ENCODE measurements around the gene GABRG3.

GABRG3 gene

DNA sequence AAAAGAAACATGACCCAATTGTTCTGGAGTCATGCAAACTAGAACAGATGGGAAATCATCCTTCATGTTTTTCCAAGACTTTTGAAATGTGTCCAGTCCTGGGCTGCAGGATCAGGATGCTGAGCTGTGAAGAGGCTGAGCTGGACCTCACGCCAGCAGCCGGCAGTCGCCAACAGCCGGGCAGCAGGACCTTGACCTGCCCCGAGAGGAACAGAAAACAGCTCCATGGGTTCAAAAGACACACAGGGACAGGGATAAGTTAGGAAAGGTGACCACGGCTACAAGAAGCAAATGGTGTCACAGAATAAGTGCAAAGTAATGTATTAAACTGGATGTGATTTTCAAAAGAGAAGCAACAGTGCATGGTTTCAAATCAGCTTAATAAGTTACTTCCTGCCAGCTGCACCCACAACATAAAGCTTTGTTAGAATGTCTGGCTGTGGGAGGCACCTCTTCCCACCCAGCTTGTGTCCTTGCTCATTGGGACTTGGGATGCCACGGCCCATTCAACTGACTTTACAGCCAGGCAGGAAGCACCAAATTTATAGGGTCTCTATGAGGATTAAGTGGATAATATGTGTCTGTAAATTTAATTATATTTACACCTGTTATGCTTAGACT is 266.4 kb downstream of the GABRG3 start:
- H3K4me3 ChIP-seq (ENCODE audit: low read depth, low read length) = no peak overlapping the region

DNA sequence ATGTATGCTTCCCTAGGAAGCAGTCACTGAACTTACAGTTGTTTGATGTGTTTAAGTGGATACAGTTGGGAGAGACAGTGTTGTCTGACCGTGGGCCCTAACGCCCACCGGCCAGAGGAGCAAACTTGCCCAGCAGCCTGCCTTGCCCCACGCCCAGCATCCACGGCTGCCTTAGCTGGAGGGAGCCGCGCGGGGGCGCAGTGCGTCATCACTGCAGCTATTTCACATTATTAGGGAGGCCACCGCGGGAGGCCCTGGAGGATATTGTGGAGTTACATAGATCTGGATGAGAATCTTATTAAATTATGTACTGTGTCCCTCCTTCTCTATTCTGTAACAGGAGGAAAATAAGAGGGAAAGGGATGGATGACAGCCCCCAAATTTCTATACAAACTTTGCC is 267.2 kb downstream of the GABRG3 start:
- H3K4me3 ChIP-seq (ENCODE audit: low read depth, low read length) = no peak overlapping the region

DNA sequence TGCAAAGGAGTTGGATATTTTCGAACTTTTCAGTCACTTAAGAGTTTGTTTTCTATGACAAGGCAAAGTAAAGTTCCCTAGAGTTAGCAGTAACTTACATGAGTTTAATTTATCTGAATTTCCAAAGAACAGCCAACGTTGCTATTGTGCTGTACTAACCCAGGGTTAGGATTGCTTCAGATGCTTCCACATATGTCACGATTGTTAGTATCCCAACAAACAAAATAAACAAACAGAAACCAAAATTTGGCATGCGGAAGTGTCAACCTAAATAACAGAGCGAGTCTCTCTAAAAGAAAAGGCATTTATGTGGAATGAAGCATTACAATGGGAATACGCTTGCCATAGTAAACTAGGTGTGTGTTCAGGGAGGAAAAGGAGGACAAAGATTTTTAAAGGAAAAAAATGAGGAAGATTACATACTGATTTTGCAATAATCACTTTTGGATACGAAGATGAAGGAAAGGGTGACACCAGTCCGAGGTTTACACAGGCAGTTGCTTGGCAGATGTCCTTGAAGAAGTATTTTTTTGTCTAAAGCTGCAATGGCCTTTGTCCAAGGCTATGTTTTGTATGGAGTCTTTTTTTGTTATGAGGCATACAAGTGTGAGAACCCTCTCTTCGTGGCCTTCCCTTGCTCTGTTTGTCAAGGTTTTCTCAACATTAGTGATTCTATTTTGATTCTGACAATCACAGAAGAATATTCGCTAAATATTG is 267.9 kb downstream of the GABRG3 start:
- H3K4me3 ChIP-seq (ENCODE audit: low read depth, low read length) = no peak overlapping the region

DNA sequence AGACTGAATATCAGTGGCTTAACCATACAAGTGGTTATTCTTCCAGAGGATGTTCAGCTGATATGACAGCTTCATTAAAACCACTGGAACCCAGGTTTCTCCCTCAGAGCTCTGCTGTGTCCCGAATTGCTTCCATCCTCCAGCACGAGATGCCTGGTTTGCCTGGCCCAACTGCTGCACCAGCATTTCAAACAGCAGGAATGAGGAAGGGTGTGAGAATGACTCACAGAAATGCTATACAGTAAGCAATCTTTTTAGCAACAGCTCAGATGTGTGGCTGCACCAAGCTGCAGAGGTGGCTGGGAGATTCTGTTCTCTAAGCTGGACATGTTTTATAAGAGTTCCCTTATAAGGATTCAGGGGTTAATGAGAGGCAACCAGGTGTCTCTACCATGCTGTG is 271.0 kb downstream of the GABRG3 start:
- no peak overlapping the region for H3K4me3 ChIP-seq (ENCODE audit: low read depth, low read length)

DNA sequence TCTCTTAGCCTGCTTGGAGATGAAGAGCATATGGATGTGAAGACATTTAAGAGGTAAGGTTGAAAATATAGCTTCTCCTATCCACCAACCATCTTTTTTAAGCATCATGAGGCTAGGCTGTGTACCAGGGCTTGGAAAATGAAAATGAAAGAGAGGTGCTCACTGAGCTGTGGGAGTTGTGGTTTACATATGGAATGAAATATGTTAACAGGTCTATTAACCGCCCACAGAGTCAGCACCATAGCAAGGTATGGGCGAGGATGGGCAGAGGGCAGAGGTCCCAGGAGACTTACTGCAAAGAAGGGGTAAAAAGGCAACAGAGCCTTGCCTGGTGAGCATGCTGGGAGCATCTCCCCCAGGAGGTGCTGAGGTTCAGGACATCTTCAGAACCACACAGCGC is 273.1 kb downstream of the GABRG3 start:
- no peak overlapping the region for H3K4me3 ChIP-seq (ENCODE audit: low read depth, low read length)

DNA sequence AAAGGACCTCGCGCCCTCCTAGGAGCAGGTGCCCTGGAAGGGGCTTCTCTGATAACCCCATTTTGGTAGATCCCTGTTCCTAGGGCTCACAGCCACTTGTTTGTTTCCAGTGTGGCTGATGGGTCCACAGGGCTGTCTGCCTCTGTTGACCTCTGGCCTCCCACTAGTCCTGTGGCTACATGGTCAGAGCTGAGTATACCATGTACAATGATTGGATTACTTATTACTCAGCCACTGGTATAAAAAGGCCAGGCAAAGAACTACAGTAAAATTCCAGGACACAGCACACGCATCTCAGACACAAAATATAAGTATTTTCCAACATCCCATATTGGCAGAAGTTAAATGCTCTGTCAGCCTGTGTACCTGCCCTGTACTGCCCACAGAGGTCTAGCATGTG is 277.3 kb downstream of the GABRG3 start:
- H3K4me3 ChIP-seq (ENCODE audit: low read depth, low read length) = no peak overlapping the region

DNA sequence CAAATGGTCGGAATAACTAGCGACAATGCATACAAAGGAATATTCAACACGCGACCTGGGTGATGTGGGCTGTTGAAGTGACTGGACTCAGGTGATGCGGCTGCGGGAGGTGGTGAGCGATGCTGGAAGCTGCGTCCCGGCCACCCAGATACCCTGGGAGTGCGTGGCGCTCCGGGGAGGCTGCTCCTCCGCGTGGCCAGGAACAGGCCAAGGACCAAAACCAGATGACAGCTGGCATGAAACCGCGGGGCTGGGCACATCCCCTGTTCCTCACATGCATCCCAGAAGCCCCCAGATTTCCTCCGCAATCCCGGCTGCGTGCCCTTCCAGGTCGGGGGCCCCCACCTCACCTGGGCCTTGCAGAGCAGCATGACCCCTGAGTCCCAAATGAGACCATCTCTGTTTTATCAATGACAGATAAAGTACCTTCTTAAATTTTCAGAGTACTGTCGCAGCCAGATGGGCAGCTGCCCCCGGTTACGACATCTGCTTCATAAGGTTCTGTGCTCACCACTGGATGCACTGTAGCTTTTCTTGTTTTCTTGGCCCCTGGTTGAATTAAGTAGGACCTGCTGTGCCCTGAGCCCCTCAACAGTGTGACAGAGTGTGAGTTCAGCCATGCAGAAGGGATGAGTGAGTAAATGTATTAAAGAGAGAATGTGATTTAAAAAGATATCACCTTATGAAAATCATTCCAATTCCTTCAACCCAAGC is 278.2 kb downstream of the GABRG3 start:
- no peak overlapping the region for H3K4me3 ChIP-seq (ENCODE audit: low read depth, low read length)

DNA sequence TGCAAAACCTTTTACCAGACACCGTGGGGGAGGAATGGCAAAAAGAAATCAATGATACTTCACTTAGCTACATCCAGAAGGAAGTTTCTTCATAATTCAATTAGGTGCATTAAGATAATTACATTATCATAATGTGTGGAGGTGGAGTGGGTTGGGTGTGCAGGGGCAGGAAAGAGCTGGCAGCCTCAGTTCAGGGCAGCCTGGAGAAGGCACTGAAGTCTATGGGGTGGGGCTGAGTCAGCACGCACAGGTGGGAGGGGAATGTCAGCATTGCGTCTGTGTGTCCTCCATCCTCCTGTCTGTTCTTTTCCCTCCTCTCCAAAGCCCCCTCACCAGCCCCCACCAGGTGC is 278.8 kb downstream of the GABRG3 start:
- no peak overlapping the region for H3K4me3 ChIP-seq (ENCODE audit: low read depth, low read length)

DNA sequence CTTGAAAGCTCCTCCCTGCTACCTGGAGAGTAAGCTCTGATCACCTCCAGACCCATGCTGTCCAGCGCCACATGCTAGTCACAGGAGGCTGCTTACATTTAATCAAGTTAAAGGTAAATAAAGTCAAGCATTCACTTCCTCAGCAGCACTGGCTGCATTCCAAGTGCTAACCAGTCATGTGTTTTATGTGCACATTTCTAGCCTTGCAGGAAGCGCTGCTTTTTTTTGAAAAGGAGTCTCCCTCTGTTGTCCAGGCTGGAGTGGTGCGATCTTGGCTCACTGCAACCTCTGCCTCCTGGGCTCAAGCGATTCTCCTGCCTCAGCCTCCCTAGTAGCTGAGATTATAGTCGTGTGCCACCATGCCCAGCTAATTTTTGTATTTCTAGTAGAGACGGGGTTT is 279.2 kb downstream of the GABRG3 start:
- H3K4me3 ChIP-seq (ENCODE audit: low read depth, low read length) = no peak overlapping the region

DNA sequence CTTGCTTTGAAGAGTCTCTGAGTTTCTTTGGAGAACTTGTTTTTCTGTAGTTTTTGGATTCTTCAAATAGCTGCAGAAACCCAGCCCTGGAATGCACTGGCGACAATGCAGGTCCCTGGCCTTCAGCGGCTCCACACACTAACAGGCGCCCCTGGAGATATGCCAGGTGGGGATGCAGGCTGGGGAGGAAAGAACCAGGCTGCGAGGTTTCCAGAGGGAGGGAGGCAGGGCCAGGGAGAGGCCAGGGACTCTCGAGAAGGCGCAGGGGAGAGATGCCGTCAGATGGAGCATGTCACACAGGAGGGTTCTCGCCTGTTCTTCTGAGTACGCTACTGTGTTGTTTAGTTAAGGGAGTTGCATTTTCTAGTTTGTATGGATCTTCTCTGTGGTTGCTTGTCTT is 283.1 kb downstream of the GABRG3 start:
- H3K4me3 ChIP-seq (ENCODE audit: low read depth, low read length) = no peak overlapping the region

DNA sequence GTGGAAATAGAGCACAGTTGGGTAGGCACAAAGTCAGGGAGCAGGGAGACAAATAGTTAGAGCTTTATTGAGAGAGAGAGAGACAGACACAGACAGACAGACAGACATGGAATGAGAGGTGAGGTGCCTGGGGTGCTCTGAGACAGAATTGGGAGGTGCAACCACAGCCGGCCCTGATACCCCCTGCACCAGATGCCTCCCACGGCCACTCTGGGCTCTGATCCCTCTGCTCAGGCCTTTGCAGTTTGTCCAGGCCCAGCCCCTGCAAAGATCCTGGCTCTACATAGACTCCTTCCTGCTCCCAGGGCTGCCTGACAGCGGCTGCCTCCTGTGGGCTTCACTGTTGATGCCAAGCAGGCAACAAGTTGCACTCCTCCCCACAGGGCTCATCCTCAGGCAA is 283.8 kb downstream of the GABRG3 start:
- no peak overlapping the region for H3K4me3 ChIP-seq (ENCODE audit: low read depth, low read length)

DNA sequence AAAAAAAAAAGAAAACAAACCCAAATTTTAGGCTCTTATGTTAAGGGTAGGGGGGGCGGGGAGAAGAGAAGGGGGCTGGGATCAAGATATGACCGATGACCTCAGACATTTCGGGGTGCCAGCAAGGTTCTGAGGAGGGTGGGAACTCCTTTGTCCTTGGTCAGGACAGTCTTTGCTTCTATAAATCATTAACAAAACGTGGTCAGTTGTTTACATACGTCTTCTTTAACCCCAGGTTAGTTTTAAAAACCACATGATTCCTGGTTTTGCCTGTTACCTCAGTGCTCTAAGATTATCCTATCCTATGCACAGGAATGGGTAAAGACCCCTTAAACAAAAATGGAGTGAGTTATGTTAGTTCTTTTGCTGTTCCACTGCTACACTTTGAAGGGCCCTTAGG is 285.5 kb downstream of the GABRG3 start:
- H3K4me3 ChIP-seq (ENCODE audit: low read depth, low read length) = no peak overlapping the region

DNA sequence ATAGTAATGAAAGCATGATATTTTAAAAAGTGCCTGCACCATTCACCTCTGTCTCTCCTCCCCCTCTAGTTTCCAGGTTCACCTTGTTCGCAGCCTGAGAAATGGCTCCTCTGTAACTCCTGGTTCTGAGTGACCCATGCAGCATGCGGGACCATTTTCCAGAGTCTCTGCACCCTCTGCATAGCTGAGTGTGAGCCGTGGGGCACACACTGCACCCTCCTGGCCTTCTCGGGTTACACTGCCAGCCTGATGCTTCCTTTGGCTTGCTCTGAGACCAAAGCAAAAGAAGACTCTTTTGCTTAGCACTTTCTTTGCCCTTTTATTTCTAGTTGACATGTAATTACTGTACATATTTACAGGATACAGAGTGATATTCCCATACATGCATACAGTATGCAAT is 287.3 kb downstream of the GABRG3 start:
- no peak overlapping the region for H3K4me3 ChIP-seq (ENCODE audit: low read depth, low read length)

DNA sequence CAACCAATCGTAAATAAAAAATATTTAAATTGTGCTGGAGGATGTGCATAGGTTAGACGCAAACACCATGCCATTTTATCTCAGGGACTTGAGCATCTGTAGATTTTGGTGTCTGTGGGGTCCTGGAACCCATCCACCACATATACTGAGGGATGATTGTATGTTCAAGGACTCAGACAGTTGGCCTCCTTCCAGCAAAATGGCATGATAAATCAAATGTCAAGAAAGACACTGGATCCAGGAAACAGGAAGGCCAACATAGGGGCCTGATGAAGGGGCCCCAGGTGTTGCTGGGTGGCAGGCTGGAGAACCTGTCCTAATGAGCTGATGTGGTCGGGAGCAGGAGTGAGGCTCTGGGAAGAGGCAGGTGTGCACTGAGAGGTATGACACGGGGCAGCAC is 289.5 kb downstream of the GABRG3 start:
- H3K4me3 ChIP-seq (ENCODE audit: low read depth, low read length) = no peak overlapping the region

DNA sequence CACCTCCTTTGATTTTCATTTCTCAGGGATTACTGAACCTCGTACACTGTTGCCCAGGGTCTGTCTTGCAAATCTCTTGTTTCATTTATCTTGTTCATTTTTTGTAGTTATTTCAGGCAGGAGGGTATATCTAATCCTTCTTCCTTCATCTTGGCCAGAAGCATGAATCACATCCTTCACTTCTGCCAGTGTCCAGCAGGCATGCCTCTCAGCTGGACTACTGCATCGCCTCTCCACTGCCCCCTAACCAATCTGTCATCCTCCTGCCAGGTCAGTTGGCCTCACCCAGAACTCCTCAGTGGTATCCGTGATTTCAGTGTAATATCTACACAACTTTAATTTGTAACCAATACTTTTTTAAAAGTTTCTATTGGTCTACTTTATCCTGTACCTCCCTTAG is 297.9 kb downstream of the GABRG3 start:
- H3K4me3 ChIP-seq (ENCODE audit: low read depth, low read length) = no peak overlapping the region

DNA sequence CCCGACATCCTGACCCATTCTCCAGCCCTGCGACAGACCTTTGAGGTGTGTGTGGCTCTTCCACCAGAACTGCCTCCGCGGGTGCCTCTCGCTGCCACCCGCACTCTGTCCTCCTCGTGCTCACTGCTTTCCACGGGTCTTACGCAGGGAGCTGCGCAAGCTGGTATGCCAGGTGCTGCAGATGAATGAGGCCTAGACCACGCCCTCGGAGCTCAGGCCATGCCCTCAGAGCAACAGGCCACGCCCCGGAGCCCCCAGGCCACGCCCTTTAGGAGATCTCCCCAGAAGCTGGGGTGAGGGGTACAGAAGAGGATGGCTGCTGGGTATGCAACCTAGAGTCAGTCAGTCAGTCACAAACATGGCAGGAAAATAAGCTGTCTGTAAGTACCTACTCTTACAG is 300.3 kb downstream of the GABRG3 start:
- no peak overlapping the region for H3K4me3 ChIP-seq (ENCODE audit: low read depth, low read length)

DNA sequence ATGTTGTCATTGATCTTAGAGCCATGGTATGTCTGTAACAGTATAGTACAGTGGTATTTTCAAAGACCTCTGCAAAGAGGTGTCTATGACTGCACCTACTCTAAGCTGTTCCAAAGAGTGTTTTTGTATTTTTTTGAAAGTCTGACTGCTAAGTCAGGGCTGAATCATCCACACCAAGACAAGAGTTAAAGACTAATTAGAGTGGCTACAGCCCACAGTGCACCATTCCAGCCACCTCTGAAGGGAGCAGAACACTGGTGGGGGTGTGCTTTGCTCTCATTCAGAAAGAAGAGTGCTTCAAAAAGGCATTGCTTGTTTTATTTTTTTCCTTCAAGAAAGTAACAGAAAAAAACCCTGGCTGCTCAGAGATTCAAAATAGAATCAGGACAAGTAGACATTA is 301.4 kb downstream of the GABRG3 start:
- H3K4me3 ChIP-seq (ENCODE audit: low read depth, low read length) = no peak overlapping the region

DNA sequence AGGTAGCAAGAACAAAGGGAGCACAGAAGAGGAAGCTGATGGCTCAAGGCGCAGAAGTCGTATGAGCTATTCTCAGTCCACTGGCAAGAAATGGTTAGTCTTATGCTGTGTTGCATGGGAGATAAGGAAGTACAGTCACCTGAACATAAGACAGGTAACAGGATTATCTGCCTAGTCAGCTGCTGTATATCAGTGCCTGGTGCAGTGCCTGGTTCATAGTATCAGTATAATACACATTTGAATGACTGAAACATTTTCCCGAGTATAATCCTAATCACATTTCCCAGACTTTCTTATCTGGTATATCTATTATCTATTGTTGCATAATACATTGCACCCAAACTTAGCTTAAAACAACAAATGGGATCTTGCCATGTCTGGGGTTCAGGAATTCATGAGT is 302.5 kb downstream of the GABRG3 start:
- no peak overlapping the region for H3K4me3 ChIP-seq (ENCODE audit: low read depth, low read length)

DNA sequence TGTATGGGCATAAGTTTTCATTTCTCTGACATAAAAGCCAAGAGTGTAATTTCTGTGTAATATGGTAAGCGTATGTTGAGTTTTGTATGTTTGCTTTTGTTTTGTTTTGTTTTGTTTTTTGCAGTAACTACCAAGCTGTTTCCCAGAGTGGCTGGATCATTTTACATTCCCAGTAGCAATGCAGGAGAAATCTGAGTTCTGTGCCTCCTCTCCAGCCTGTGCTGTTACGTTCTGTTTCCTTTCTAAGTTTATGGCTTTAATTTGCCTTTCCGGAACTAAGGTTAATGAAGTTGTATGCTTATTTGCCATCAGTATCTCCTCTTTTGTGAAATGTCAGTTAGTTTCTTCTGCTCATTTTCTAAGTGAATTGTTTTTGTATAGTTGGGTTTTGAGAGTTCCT is 307.8 kb downstream of the GABRG3 start:
- H3K4me3 ChIP-seq (ENCODE audit: low read depth, low read length) = no peak overlapping the region

DNA sequence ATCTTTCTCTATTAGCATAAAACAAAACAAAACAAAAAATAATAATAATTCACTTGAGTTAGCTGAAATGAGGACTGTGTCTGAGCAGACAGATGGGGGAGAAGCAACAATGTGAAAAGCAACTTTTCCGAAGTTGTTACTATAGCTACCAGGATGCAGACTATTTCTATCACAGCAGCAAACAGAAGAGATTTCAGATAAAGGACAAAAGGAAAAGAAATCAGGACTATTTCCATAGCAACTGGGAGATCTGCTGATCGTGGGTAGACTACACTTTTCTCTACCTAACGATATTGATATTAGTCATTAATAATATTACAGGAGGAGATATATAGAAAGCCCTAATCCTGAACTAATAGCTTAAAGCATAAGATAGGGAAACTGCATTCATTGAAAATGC is 321.7 kb downstream of the GABRG3 start:
- no peak overlapping the region for H3K4me3 ChIP-seq (ENCODE audit: low read depth, low read length)

DNA sequence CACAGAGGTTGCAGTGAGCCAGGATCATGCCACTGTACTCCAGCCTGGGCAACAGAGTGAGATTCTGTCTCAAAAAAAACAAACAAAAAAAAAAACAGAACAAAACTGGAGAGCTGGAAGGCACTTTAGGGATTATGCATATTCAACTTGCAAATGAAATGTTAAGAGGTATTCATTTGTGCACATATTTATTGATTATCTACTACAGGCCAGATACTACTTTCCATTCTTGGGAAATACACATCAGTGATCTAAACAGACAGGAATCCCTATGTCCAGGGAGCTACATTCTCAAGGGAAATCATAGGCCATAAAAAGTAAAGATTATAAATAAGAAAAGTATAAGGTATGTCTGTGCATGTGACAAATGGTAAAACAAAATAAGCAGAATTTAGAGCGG is 322.6 kb downstream of the GABRG3 start:
- no peak overlapping the region for H3K4me3 ChIP-seq (ENCODE audit: low read depth, low read length)

DNA sequence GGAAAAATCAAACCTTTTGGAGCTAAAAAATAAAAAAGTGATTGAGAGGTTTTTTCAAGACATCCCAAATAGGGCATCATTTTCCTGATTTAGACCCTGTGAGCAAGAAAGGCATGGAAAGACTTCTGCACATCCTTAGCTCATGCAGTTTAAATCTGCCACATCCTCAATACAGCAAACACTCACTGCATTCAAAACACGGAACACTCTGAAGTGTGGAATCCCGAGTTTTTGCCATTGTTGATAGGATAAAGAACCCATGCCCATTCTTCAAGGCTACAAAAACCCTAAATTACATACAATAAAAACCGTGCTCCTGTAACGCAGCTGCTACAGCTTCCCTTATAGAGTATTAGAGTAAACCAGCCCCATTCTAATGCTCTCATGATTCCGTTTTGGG is 346.8 kb downstream of the GABRG3 start:
- H3K4me3 ChIP-seq (ENCODE audit: low read depth, low read length) = no peak overlapping the region

DNA sequence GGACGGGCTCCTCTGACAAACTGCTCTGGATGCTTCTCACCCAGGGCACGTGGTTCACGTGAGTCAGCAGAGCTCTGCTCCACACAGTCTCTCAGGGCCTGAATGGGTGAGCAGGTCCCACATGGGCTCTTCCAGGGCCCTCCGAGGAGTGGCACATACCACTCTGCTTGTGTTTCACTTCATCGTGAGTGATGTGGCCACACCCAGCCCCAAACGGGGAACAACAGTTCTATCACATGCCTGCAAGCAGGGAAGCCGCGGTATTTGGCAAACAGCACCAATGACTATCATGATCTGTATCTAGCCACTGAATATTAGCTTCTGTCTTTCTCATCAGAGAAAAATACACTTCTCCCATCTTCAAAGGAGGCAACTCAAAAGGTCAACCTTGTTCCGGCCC is 352.8 kb downstream of the GABRG3 start:
- H3K4me3 ChIP-seq (ENCODE audit: low read depth, low read length) = no peak overlapping the region
